MCF 10A (cell line): ENCODE results near the gene LOXHD1. TPM values are rescaled to one million over a fixed set of nuclear protein-coding genes. Genes with fewer than 3 reads are reported as not detected.

Experiments
- BruUV-seq: library from RNA; stranded (reverse); fragments of 400-500 nt; replicated peaks from 2 replicates; lab custom pipeline; 2021; lab: Mats Ljungman, UMichigan
- CTCF ChIA-PET: fragments of 300-600 bp; sonication (Branson Sonifier 250); formaldehyde crosslinking; extraction: SDS; loops from one replicate; lab custom pipeline; 2021; ENCODE audit warnings: antibody characterized with exemption, inconsistent platforms; lab: Yijun Ruan, JAX
- POLR2A ChIA-PET: fragments of 300-600, 350-650 bp; sonication (Branson Sonifier 250); formaldehyde crosslinking; extraction: SDS; loops from one replicate; lab custom pipeline; 2020; ENCODE audit warnings: antibody characterized with exemption, inconsistent platforms; lab: Yijun Ruan, JAX
- DNase-seq: peaks from one replicate; pipeline ENCODE4 v3.0.0-alpha.2; 2018; ENCODE audit not compliant: unreplicated experiment
- H3K27ac Mint-ChIP-seq: one replicate; pipeline ENCODE4 v1.8.0; 2022; ENCODE audit warnings: mild to moderate bottlenecking, low read depth, mixed read lengths; ENCODE audit not compliant: unreplicated experiment
- H3K27me3 Mint-ChIP-seq: one replicate; pipeline ENCODE4 v1.8.0; 2022; ENCODE audit warnings: mixed read lengths; ENCODE audit not compliant: insufficient read depth, unreplicated experiment
- H3K36me3 Mint-ChIP-seq: one replicate; pipeline ENCODE4 v1.8.0; 2022; ENCODE audit warnings: mild to moderate bottlenecking, moderate library complexity, mixed read lengths; ENCODE audit not compliant: insufficient read depth, unreplicated experiment
- H3K4me1 Mint-ChIP-seq: one replicate; pipeline ENCODE4 v1.8.0; 2022; ENCODE audit warnings: mixed read lengths; ENCODE audit not compliant: insufficient read depth, unreplicated experiment
- H3K4me3 Mint-ChIP-seq: one replicate; pipeline ENCODE4 v1.8.0; 2022; ENCODE audit warnings: mild to moderate bottlenecking, moderate library complexity, mixed read lengths; ENCODE audit not compliant: unreplicated experiment
- H3K9me3 Mint-ChIP-seq: one replicate; pipeline ENCODE4 v1.8.0; 2022; ENCODE audit warnings: mixed read lengths; ENCODE audit not compliant: unreplicated experiment
- intact Hi-C: fragments of 100-400 bp; cut with micrococcal nuclease; formaldehyde crosslinking; loops from 2 replicates; pipeline ENCODE4 v1.14.1; 2022
- total RNA-seq: library from RNA; stranded (reverse); gene quantifications from 2 replicates; pipeline ENCODE4 v1.2.3, GENCODE V29; 2022
- TF ChIP-seq, protein P1 (sequence below): fragments of 200-600 bp; IDR thresholded peaks from one replicate; pipeline ENCODE4 v1.8.0; 2022; ENCODE audit warnings: antibody characterized with exemption, mild to moderate bottlenecking; ENCODE audit not compliant: unreplicated experiment

LOXHD1 gene
- total RNA-seq, 1 experiment from 2014 or later = not detected

DNA sequence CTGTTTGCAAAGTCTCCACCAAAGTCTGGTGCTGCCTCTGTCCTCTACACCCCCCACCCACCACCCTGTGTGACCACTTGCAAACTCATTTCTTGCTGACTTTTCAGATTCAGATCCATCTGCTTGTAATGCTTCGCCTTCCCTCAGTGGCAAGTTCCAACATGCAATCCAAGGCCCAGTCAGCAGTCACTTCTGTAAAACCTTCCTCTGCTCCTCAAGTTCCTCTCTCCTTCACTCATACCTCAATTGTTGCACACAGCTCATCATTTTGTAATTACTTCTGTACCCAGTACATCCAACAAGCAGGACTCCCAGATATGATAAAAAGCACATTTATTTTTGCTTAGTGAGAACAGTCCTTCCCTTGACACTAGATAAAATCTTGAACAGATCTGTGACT lies 6.5 kb upstream of the LOXHD1 start:
- ChIA-PET POLR2A (interaction anchor here (0.6 to 0.9 kb wide), 3 partner anchors 186 to 597 kb away, joined by 3 to 4 read pairs (median 3); no protein-coding TSS in a partner anchor), CTCF (interaction anchor here (0.7 to 9.2 kb wide), 4 partner anchors 11 to 490 kb away, joined by 3 to 224 read pairs (median 7); a partner anchor contains a TSS)
- BruUV-seq = no TSS peak
- Mint-ChIP-seq H3K4me3 (no peak overlapping the region), H3K27ac (no peak overlapping the region), H3K36me3 (no peaks in the 10 kb centered on the region), H3K4me1 (peaks cover 10% of the 10 kb centered on the region), H3K9me3 (peaks cover 6% of the 10 kb centered on the region), H3K27me3 (peaks cover 17% of the 10 kb centered on the region)
- TF ChIP-seq, protein P1, sequence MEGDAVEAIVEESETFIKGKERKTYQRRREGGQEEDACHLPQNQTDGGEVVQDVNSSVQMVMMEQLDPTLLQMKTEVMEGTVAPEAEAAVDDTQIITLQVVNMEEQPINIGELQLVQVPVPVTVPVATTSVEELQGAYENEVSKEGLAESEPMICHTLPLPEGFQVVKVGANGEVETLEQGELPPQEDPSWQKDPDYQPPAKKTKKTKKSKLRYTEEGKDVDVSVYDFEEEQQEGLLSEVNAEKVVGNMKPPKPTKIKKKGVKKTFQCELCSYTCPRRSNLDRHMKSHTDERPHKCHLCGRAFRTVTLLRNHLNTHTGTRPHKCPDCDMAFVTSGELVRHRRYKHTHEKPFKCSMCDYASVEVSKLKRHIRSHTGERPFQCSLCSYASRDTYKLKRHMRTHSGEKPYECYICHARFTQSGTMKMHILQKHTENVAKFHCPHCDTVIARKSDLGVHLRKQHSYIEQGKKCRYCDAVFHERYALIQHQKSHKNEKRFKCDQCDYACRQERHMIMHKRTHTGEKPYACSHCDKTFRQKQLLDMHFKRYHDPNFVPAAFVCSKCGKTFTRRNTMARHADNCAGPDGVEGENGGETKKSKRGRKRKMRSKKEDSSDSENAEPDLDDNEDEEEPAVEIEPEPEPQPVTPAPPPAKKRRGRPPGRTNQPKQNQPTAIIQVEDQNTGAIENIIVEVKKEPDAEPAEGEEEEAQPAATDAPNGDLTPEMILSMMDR = no peak
- DNase-seq = no peak
- intact Hi-C loops = no loop called here

- intact Hi-C loops = no loop called here
- no peak overlapping the region for H3K4me3 Mint-ChIP-seq
- H3K9me3 Mint-ChIP-seq = peaks cover 6% of the 10 kb centered on the region
- no TSS peak for BruUV-seq
- no peaks in the 10 kb centered on the region for H3K36me3 Mint-ChIP-seq
- no peak for DNase-seq
- peaks cover 10% of the 10 kb centered on the region for H3K4me1 Mint-ChIP-seq
- ChIA-PET CTCF (interaction anchor here (0.6 to 9.2 kb wide), 7 partner anchors 36 to 488 kb away, joined by 3 to 224 read pairs (median 6); a partner anchor contains a TSS), POLR2A (interaction anchor here (0.6 to 0.9 kb wide), 3 partner anchors 28 to 485 kb away, joined by 3 to 5 read pairs (median 4); no protein-coding TSS in a partner anchor)
- peaks cover 2% of the 10 kb centered on the region for H3K27me3 Mint-ChIP-seq
- H3K27ac Mint-ChIP-seq = no peak overlapping the region
- TF ChIP-seq, protein P1 = no peak
Observed at GRCh38 chr18:46660957-46661749, 4.1 kb upstream of the LOXHD1 start.

DNA sequence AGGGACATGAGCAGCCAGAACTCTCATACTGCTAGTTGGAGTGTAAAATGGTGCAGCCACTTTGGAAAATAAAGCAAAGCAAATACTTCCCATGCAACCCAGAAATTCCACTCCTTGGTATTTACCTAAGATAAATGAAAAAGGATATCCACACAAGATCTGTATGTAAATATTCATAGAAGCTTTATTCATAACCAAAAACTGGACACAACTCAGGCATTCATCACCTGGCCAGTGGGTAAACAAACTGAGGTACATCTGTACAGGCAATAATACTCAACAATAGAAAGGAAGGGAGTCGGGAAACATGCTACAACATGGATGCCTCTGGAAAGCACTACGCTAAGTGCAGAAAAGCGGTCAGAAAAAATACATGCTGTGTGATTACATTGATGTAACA lies 2.5 kb upstream of the LOXHD1 start:
- H3K36me3 Mint-ChIP-seq = no peaks in the 10 kb centered on the region
- no peak overlapping the region for H3K4me3 Mint-ChIP-seq
- DNase-seq = no peak
- TF ChIP-seq, protein P1 = no peak
- ChIA-PET CTCF (interaction anchor here (0.7 to 9.2 kb wide), 8 partner anchors 8 to 1214 kb away, joined by 3 to 224 read pairs (median 50); a partner anchor contains a TSS), POLR2A (interaction anchor here (1.0 kb wide), 1 partner anchor 394 kb away, joined by 4 read pairs; no protein-coding TSS in a partner anchor)
- H3K9me3 Mint-ChIP-seq = peaks cover 6% of the 10 kb centered on the region
- H3K27me3 Mint-ChIP-seq = no peaks in the 10 kb centered on the region
- H3K27ac Mint-ChIP-seq = no peak overlapping the region
- H3K4me1 Mint-ChIP-seq = peaks cover 10% of the 10 kb centered on the region
- BruUV-seq = no TSS peak
- intact Hi-C loops = loop anchor here (2.0 kb wide), 1 partner anchor 995 kb away; no protein-coding TSS in a partner anchor
